Left ventricle myocardium inferior (tissue), 1 donor: Measurements from ENCODE around the gene SNX15. TPM values are rescaled to one million over a fixed set of nuclear protein-coding genes. Genes with fewer than 3 reads are reported as not detected.

ENCODE experiments used
- DNase-seq: peaks from one replicate; pipeline ENCODE4 v3.0.0-alpha.2; 2020
- H3K27ac ChIP-seq: fragments of 200-600 bp; replicated peaks from 2 replicates; pipeline ENCODE4 v1.8.0; 2021
- H3K27me3 ChIP-seq: fragments of 200-600 bp; 2 replicates; pipeline ENCODE4 v1.8.0; 2021; ENCODE audit warnings: low read depth
- H3K36me3 ChIP-seq: fragments of 200-600 bp; 2 replicates; pipeline ENCODE4 v1.8.0; 2021
- H3K4me1 ChIP-seq: fragments of 200-600 bp; 2 replicates; pipeline ENCODE4 v1.8.0; 2021
- H3K4me3 ChIP-seq: fragments of 200-600 bp; 2 replicates; pipeline ENCODE4 v1.8.0; 2021; ENCODE audit warnings: mild to moderate bottlenecking, moderate library complexity
- H3K9me3 ChIP-seq: fragments of 200-600 bp; replicated peaks from 2 replicates; pipeline ENCODE4 v1.8.0; 2021
- intact Hi-C: fragments of 100-400 bp; cut with micrococcal nuclease; formaldehyde crosslinking; loops from one replicate; pipeline ENCODE4 v1.11.0; 2022
- total RNA-seq: library from RNA; stranded (reverse); fragmentation: NEBNext Ultra II Directional; extraction: Animal tissue kit (Norgen Biotek cat#: 25700); gene quantifications from one replicate; pipeline ENCODE4 v1.2.1, GENCODE V29; 2021
- TF ChIP-seq, protein P1 (sequence below): fragments of 200-600 bp; IDR thresholded peaks from 2 replicates; pipeline ENCODE4 v1.8.0; 2021; ENCODE audit warnings: antibody characterized with exemption, mild to moderate bottlenecking, borderline replicate concordance
- donor health status: DM: no; HTN: yes; CAD: no; lungs with severe emphysema.

SNX15 gene
- total RNA-seq, 1 donor from 2014 or later = 15.7 TPM

- Histone ChIP-seq H3K36me3 (no peaks in the 10 kb centered on the region), H3K4me3 (no peak overlapping the region), H3K27ac (no peak overlapping the region), H3K9me3 (no peaks in the 10 kb centered on the region), H3K27me3 (peaks cover 6% of the 10 kb centered on the region), H3K4me1 (no peaks in the 10 kb centered on the region)
- intact Hi-C loops = no loop called here
- TF ChIP-seq, protein P1, sequence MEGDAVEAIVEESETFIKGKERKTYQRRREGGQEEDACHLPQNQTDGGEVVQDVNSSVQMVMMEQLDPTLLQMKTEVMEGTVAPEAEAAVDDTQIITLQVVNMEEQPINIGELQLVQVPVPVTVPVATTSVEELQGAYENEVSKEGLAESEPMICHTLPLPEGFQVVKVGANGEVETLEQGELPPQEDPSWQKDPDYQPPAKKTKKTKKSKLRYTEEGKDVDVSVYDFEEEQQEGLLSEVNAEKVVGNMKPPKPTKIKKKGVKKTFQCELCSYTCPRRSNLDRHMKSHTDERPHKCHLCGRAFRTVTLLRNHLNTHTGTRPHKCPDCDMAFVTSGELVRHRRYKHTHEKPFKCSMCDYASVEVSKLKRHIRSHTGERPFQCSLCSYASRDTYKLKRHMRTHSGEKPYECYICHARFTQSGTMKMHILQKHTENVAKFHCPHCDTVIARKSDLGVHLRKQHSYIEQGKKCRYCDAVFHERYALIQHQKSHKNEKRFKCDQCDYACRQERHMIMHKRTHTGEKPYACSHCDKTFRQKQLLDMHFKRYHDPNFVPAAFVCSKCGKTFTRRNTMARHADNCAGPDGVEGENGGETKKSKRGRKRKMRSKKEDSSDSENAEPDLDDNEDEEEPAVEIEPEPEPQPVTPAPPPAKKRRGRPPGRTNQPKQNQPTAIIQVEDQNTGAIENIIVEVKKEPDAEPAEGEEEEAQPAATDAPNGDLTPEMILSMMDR = no peak
- no peak for DNase-seq
Measured at GRCh38 chr11:65058012-65058411, 30.8 kb downstream of the SNX15 start.

DNA sequence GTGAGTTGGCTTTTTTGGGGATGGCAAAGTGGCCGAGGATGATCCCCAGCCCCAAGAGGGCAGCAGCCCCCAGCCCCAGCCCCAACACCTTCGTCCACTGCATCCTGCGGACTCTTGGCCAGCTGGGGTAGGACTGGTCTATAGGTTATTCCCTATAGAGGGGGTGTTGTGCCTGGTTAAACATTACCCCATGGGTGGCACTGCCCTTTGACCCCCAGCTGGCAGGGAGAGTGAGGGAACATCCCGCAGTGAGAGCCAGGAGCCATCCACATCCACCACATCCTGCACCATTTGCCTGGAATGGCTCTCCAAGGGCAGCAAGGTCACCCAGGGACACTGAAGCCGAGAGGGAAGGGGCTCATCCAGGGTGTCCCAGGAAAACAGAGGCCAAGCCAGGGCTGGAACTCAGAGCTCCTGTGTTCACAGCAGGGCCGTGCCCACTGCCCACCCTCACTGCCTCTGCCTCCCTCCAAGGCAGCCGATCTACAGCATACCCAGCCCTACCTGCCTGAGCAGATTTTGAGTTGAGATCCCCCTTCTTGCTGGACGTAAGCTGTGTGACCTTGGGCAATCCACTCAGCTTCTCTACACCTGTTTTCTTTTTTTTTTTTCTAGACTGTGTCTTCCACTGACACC, 31.3 kb downstream of the SNX15 start, which contains the start of gene NAALADL1:
NAALADL1 (minus strand) TSS at position 135 of the 636 bp plus-strand sequence; CDS start at position 103, 32 bp downstream.
- no peaks in the 10 kb centered on the region for H3K4me1 ChIP-seq
- TF ChIP-seq, protein P1 = no peak
- H3K27me3 ChIP-seq = peaks cover 1% of the 10 kb centered on the region
- H3K9me3 ChIP-seq = no peaks in the 10 kb centered on the region
- no peak for DNase-seq
- intact Hi-C loops = no loop called here
- no peaks in the 10 kb centered on the region for H3K36me3 ChIP-seq
- no peak within 1 kb of the TSS for H3K27ac ChIP-seq
- no peak within 1 kb of the TSS for H3K4me3 ChIP-seq

DNA sequence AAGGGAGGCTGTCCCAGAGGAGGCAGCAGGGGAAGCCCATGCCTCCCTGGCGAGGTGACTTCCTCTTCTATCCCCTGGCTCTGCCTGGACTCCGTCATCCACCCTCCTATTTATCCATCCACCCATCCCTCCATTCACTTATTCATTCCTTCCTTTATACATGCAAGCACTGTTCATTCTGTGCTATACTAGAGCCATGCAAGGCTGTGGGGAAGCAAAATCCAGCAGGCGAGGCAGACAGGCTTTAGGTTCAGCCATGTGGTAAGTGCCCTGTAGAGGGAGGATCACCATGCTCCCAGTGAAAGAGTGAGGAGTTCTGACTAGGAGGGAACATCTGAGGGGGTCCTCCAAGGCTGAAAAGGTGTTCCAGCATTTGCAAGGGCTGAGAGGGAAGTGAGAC, 32.3 kb downstream of the SNX15 start:
- no peaks in the 10 kb centered on the region for H3K27me3 ChIP-seq
- H3K9me3 ChIP-seq = no peaks in the 10 kb centered on the region
- H3K4me3 ChIP-seq = no peak overlapping the region
- H3K36me3 ChIP-seq = no peaks in the 10 kb centered on the region
- TF ChIP-seq, protein P1 = no peak
- DNase-seq = no peak
- intact Hi-C loops = no loop called here
- no peaks in the 10 kb centered on the region for H3K4me1 ChIP-seq
- H3K27ac ChIP-seq = no peak overlapping the region

DNA sequence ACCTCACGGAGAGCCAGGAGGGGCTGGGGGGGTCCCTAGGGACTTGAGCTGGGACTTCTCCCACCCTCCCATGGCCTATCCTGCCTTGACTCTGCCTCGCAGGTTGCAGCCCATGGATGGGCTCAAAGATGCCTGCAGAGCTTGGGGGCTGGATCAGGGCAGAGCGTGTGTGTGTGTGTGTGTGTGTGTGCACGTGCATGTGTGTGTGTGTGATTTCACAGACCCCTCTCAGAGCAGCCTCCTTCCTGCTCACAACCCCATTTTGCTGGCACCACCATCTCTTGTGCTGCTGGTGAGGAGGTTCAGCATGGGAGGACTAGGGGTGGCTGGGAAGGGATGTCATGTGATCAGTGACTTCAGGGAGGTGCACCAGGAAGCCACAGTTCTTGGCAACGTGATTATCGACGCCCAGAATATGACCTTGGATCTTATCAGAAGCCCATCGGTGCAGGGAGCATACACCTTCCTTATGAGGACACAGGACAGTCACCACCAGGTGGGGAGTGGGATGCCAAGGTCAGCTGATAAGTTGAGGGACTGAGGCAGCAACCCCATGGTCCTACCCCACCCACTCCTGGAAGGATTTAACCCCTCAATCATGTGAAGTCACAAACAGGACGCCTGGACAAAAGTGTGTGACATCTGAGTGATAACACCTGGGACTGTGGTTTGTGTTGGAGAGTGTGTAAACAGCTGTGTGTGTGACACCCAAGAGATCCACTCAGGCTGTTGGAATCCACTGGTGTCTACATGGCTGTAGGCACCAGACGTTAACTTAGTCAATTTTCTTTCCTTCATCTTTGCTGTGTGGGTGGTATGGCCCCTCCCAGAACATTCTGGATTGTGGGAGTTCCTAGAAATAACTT, 33.0 kb downstream of the SNX15 start:
- Histone ChIP-seq H3K27ac (no peak overlapping the region), H3K36me3 (no peaks in the 10 kb centered on the region), H3K27me3 (no peaks in the 10 kb centered on the region), H3K4me3 (no peak overlapping the region), H3K9me3 (no peaks in the 10 kb centered on the region), H3K4me1 (no peaks in the 10 kb centered on the region)
- TF ChIP-seq, protein P1 = no peak
- DNase-seq = no peak
- intact Hi-C loops = no loop called here

DNA sequence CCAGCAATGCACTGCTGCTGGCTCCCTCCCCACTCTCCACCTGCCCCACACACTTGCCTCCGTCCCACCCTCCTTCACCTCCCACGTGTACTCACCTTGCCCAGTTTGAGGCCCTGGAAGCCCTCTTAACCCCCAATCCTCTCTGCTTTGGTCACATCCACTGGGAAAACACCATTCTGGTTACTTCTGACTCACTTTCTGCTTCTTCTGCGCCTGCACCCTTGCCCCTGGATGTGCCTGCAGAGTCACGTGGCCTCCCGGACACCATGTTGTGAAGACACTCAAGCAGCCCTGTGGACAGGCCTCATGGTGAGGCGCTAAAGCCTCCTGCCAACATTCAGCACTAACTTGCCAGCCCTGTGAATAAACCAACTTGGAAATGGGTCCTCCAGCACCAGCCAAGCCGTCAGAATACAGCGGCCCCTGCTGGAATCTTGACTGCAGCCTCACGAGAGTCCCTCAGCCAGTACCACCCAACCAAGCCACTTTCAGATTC, 33.7 kb downstream of the SNX15 start:
- Histone ChIP-seq H3K36me3 (no peaks in the 10 kb centered on the region), H3K27me3 (no peaks in the 10 kb centered on the region), H3K4me3 (no peak overlapping the region), H3K4me1 (no peaks in the 10 kb centered on the region), H3K27ac (no peak overlapping the region), H3K9me3 (no peaks in the 10 kb centered on the region)
- DNase-seq = no peak
- TF ChIP-seq, protein P1 = no peak
- intact Hi-C loops = no loop called here
